Activated CD8-positive, alpha-beta T cell treated with anti-CD3 and anti-CD28 coated beads for 36 hours (primary cell): ENCODE data around the gene WHAMM. TPM values are rescaled to one million over a fixed set of nuclear protein-coding genes. Genes with fewer than 3 reads are reported as not detected.
"Not testable (repeated sequence)": the region's sequence is repeated elsewhere in the genome, so short reads cannot be mapped to it uniquely, and the experiment has no call there.

ENCODE experiments used
- ATAC-seq: fragments of 200-7000 bp; cut with Tn5 transposase; one replicate; pipeline ENCODE4 v1.10.0; 2021; ENCODE audit warnings: mild to moderate bottlenecking, moderate library complexity
- CTCF ChIA-PET: fragments of 350-600 bp; sonication (Branson Sonifier 250); formaldehyde crosslinking; loops from one replicate; lab custom pipeline; 2021; ENCODE audit warnings: antibody characterized with exemption; lab: Charles Lee
- POLR2A ChIA-PET: fragments of 350-600 bp; sonication (Branson Sonifier 250); formaldehyde crosslinking; loops from one replicate; lab custom pipeline; 2021; ENCODE audit warnings: antibody characterized with exemption; lab: Charles Lee
- DNase-seq: peaks from one replicate; pipeline ENCODE4 v3.0.0-alpha.2; 2020
- H3K27ac Mint-ChIP-seq: one replicate; pipeline ENCODE4 v1.8.0; 2021; ENCODE audit warnings: mild to moderate bottlenecking, mixed read lengths
- H3K27me3 Mint-ChIP-seq: one replicate; pipeline ENCODE4 v1.8.0; 2021; ENCODE audit warnings: mixed read lengths
- H3K36me3 Mint-ChIP-seq: one replicate; pipeline ENCODE4 v1.8.0; 2021; ENCODE audit warnings: low read depth, mixed read lengths
- H3K4me1 Mint-ChIP-seq: one replicate; pipeline ENCODE4 v1.8.0; 2021; ENCODE audit warnings: low read depth, mixed read lengths
- H3K4me3 Mint-ChIP-seq: one replicate; pipeline ENCODE4 v1.8.0; 2021; ENCODE audit warnings: mild to moderate bottlenecking, moderate library complexity, mixed read lengths
- H3K9me3 Mint-ChIP-seq: one replicate; pipeline ENCODE4 v1.8.0; 2021; ENCODE audit warnings: mixed read lengths
- intact Hi-C: fragments of 100-400 bp; cut with micrococcal nuclease; formaldehyde crosslinking; loops from one replicate; pipeline ENCODE4 v1.10.0; 2022
- total RNA-seq, 2 experiments: library from RNA; stranded (reverse); gene quantifications; one replicate each; pipeline ENCODE4 v1.2.3, GENCODE V29; 2021
- TF ChIP-seq, protein P1 (sequence below): fragments of 200-600 bp; IDR thresholded peaks from one replicate; pipeline ENCODE4 v1.8.0; 2022; ENCODE audit warnings: antibody characterized with exemption, mild to moderate bottlenecking

The WHAMM gene
- total RNA-seq, 2 experiments from 2014 or later = 5.8 to 6.1 TPM

DNA sequence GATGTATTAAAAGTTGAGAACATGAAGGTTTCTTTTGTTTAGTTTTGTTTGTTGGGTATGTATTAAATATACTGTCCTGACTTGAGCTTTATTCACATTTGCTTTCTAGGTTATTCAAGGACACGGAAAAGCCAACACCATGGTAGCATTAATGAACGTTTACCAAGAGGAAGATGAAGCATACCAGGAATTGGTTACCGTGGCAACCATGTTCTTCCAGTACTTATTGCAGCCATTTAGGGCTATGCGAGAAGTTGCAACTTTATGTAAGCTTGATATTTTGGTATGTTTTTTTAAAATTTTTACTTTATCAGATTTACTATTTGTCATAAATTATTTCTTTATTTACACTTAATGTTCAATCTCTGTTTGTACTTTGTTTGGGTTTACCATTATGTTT lies 3.6 kb downstream of the WHAMM start:
- Mint-ChIP-seq H3K27ac (no peak overlapping the region), H3K4me3 (no peak overlapping the region), H3K36me3 (peaks cover 36% of the 10 kb centered on the region), H3K27me3 (no peaks in the 10 kb centered on the region), H3K4me1 (peaks cover 47% of the 10 kb centered on the region), H3K9me3 (no peaks in the 10 kb centered on the region)
- ChIA-PET CTCF (interaction anchor here (1.0 to 1.3 kb wide), 2 partner anchors 20 to 282 kb away, joined by 3 read pairs; no protein-coding TSS in a partner anchor), POLR2A (interaction anchor here (1.3 kb wide), 1 partner anchor 16 kb away, joined by 3 read pairs; no protein-coding TSS in a partner anchor)
- TF ChIP-seq, protein P1, sequence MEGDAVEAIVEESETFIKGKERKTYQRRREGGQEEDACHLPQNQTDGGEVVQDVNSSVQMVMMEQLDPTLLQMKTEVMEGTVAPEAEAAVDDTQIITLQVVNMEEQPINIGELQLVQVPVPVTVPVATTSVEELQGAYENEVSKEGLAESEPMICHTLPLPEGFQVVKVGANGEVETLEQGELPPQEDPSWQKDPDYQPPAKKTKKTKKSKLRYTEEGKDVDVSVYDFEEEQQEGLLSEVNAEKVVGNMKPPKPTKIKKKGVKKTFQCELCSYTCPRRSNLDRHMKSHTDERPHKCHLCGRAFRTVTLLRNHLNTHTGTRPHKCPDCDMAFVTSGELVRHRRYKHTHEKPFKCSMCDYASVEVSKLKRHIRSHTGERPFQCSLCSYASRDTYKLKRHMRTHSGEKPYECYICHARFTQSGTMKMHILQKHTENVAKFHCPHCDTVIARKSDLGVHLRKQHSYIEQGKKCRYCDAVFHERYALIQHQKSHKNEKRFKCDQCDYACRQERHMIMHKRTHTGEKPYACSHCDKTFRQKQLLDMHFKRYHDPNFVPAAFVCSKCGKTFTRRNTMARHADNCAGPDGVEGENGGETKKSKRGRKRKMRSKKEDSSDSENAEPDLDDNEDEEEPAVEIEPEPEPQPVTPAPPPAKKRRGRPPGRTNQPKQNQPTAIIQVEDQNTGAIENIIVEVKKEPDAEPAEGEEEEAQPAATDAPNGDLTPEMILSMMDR = no peak
- ATAC-seq (no peak), DNase-seq (no peak)
- intact Hi-C loops = no loop called here

DNA sequence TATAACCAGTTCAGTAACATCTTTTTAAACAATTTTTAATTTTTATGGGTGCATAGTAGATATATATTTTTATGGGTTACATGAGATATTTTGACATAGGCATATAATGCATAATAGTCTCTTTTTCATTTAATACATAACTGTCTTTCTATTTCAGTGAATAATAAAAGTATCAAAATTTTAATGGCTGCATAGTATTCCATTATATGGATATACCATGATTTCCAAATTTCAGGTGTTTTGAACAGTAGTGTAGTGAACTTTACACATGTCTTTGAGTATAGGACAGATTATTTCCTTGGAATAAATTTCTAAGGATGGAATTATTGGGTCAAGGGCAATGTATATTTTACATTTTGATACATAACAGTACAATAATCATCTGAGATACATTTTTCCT lies 10.7 kb downstream of the WHAMM start:
- CTCF ChIA-PET = no interaction called here
- intact Hi-C loops = no loop called here
- H3K27me3 Mint-ChIP-seq = no peaks in the 10 kb centered on the region
- no peak for DNase-seq
- peaks cover 21% of the 10 kb centered on the region for H3K4me1 Mint-ChIP-seq
- H3K9me3 Mint-ChIP-seq = no peaks in the 10 kb centered on the region
- peaks cover 40% of the 10 kb centered on the region for H3K36me3 Mint-ChIP-seq
- H3K27ac Mint-ChIP-seq = no peak overlapping the region
- POLR2A ChIA-PET = no interaction called here
- TF ChIP-seq, protein P1 = no peak
- H3K4me3 Mint-ChIP-seq = no peak overlapping the region
- ATAC-seq = no peak

DNA sequence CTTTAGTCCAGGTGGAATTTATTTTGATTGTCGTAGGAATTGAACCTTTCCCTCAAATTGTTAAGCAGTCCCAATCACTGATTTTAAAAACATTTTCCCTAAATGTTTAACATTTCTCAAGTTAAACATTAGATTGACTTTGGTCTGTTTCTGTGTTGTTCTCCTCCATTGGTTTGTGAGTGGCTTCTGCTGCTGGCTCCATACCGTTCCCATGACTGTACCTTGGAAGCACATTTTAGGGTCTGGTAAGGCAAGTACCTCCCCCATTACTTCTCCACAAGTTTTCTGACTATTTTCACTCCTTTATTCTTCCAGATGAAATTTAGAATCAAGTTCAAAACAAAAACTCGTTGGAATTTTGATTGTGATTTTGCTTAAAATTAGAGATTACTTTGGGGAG lies 12.0 kb downstream of the WHAMM start:
- H3K9me3 Mint-ChIP-seq, H3K27ac Mint-ChIP-seq, DNase-seq, POLR2A ChIA-PET, ATAC-seq, intact Hi-C loops, CTCF ChIA-PET, H3K4me3 Mint-ChIP-seq, H3K27me3 Mint-ChIP-seq: not testable (repeated sequence)
- Mint-ChIP-seq H3K4me1 (peaks cover 12% of the 10 kb centered on the region), H3K36me3 (peaks cover 35% of the 10 kb centered on the region)

DNA sequence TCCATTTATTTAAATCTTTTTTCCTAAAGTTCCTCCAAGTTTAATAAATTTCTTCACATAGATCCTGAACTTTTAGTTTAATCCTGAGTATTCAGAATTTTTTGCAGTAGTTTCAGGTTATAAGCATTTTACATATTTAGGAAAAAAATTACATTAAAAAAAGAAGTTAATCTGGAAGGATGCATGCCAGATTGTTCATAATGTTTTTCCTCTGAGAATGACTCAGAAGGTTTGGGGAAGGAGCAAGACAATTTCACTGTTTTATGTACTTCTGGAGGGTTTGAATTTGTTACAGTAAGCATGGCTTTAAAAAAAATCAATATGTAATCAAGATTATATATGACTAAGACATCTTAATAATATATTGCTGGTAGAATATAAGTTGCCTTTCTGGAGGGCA lies 12.4 kb downstream of the WHAMM start:
- H3K4me1 Mint-ChIP-seq, H3K9me3 Mint-ChIP-seq, CTCF ChIA-PET: not testable (repeated sequence)

DNA sequence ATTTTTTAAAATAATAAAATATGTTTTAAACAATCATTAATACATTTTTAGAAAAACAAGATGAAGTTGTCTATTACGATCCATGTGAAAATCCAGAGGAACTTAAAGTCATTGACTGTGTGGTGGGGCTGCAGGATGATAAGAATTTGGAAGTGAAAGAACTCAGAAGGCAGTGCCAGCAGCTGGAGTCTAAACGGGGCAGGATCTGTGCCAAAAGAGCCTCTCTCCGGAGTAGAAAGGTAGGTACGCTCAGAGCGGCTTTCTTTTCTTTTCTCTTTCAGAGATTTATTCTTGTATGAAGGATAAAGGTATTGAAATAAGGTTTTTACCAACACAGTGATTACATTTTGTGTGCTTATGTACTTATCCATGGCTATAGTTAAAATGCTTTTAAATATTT lies 13.6 kb downstream of the WHAMM start:
- H3K9me3 Mint-ChIP-seq = no peaks in the 10 kb centered on the region
- H3K27ac Mint-ChIP-seq = no peak overlapping the region
- intact Hi-C loops = no loop called here
- DNase-seq = no peak
- peaks cover 7% of the 10 kb centered on the region for H3K4me1 Mint-ChIP-seq
- H3K36me3 Mint-ChIP-seq = peaks cover 37% of the 10 kb centered on the region
- TF ChIP-seq, protein P1 = no peak
- H3K4me3 Mint-ChIP-seq = no peak overlapping the region
- no peak for ATAC-seq
- CTCF ChIA-PET = no interaction called here
- POLR2A ChIA-PET = no interaction called here
- H3K27me3 Mint-ChIP-seq = no peaks in the 10 kb centered on the region

More for the DNA sequence above, 12.4 kb downstream of the WHAMM start:
- H3K4me3 Mint-ChIP-seq, H3K27me3 Mint-ChIP-seq, DNase-seq, ATAC-seq, POLR2A ChIA-PET, intact Hi-C loops, H3K27ac Mint-ChIP-seq: not testable (repeated sequence)
- H3K36me3 Mint-ChIP-seq = peaks cover 35% of the 10 kb centered on the region

DNA sequence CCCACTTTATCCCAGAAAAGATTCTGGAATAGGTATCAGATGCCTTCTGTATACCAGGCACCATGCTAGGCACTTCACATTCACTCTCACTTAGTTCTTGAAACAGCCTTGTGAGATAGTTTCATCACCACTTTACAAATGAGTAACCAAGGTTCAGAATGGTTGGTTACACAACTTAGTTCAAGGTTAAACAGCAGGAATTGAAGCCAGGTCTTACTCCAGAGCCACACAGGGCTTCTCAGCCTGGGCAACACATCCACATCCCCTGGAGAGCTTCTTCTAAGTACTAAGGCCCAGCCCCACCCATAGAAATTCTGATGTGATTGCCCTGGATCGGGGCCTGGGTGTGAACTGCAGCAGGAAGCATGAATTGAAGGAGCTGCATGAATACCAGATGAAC lies 18.6 kb downstream of the WHAMM start:
- H3K36me3 Mint-ChIP-seq = peaks cover 54% of the 10 kb centered on the region
- CTCF ChIA-PET = no interaction called here

More for the DNA sequence above, 18.6 kb downstream of the WHAMM start:
- H3K4me3 Mint-ChIP-seq = no peak overlapping the region
- H3K4me1 Mint-ChIP-seq = peaks cover 30% of the 10 kb centered on the region
- no peaks in the 10 kb centered on the region for H3K27me3 Mint-ChIP-seq
- no peak for DNase-seq
- POLR2A ChIA-PET = interaction anchor here (1.0 to 1.6 kb wide), 2 partner anchors 15 to 158 kb away, joined by 3 read pairs; partner anchors contain the start of gene RAMAC
- H3K27ac Mint-ChIP-seq = no peak overlapping the region
- no peak for ATAC-seq
- TF ChIP-seq, protein P1 = no peak
- no peaks in the 10 kb centered on the region for H3K9me3 Mint-ChIP-seq
- intact Hi-C loops = no loop called here
